ENCODE results near the gene DRC1.
A peak's percentile ranks its signal among the peaks of the same experiment; 100 is the strongest.
"Not testable (repeated sequence)": the region's sequence is repeated elsewhere in the genome, so short reads cannot be mapped to it uniquely, and the experiment has no call there.

DRC1 gene

DNA sequence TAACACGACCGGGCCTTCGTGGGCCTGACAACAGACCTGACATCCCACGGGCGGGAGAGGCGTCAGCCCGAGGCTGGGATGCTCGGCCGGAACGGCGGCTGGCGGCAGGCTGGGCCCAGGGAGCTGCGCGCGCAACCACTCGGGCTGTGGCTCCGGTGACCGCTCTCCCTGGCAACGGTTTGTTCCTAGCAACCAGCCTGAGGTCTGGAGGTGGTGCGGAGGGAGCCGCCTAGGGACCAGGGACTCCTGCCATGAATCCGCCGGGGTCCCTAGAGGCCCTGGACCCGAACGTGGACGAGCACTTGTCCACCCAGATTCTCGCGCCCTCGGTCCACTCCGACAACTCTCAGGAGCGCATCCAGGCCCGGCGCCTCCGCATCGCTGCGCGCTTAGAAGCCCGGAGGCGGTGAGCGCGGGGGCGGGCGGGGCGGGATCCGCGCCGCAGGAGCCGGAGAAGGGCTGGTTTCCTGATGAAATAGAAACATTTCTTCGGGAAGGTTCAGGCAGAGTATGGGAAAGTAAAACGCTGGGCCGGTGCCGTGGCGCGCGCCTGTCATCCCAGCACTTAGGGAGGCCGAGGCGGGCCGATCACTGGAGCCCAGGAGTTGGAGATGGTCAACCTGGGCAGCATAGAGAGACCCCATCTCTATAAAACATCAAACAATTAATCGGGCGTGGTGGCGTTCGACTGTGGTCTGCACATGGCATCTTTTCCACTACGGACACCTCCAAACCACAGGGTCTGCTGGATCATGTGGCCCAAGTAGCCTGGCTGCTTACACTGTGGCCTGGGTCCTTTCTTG, at the start of gene DRC1:
TSS of gene DRC1 (plus strand) at position 182 of the 803 bp plus-strand sequence. CDS start at position 252, 70 bp downstream.
- DNase-seq (ENCODE audit: low read depth): peak; percentile 62

DNA sequence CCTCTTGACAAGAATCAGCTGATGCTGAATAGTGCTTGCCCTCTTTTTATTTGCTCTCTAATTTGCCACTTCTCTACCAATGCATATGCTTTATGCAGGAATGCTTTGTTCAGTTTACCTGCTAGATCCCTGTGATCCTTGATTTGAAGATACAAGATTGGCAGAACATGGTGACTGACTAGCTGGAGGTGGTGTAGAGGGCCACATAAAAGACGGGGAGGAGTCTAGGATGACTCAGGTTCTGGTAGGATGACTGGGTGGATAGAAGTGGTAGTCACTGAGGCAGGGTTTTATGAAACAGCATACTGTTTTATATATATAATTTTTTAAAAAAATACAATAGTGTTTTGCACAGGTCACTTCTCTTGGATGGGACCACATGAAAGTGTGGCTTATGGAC, 48.8 kb upstream of the DRC1 start:
- DNase-seq (ENCODE audit: low read depth): no peak

DNA sequence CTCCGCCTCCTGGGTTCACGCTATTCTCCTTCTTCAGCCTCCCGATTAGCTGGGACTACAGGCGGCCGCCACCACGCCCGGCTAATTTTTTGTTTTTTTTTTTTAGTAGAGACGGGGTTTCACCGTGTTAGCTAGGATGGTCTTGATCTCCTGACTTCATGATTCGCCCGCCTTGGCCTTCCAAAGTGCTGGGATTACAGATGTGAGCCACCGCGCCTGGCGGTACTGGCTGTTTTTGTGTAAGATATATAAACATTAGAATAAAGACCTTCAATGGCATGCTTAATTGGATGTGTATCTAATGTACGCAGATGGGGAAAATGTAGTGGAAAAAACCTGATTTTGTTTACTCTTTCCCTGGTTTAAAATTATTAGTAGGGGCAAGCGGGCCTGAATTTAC, 47.3 kb upstream of the DRC1 start:
- not testable (repeated sequence) for DNase-seq (ENCODE audit: low read depth)

DNA sequence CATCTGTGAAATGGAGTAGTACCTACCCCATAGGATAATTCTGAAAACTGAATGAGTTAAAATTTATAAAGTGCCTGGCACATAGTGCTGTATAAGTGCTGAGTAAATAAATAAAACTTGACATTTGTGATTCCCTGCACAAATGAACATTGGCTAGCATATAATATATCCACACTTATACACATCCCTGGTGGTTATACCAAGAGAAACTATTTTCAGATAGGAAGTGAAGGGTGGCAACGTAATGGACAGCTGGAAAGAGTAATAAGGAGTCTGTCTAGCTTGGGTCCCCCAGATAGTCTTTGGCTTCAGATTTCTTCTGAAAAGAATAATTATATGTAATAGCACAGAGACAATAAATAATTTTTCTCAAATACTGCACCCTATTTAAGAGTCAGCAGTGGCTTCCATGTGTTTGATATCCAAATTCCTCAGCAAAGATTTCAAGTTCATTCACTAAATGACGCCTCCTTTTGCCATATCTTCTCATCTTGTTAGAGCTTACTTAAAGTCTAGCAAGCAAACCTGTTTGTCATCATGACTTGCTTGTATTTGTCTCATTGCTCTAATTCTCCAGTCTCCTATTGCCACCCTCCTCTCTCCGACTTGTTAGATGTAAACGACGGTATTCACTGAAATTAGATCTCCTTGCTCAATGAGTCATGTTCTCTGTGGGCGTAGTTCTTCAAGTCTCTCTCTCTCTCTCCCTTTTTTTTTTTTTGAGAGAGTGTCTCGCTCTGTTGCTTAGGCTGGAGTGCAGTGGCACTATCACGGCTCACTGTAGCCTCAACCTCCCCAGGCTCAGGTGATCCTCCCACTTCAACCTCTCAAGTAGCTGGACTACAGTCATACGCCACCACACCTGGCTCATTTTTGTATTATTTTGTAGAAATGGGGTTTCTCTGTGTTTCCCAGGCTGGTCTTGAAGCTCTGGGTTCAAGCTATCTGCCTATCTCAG, 46.4 kb upstream of the DRC1 start:
- peak; percentile 87 for DNase-seq (ENCODE audit: low read depth)

DNA sequence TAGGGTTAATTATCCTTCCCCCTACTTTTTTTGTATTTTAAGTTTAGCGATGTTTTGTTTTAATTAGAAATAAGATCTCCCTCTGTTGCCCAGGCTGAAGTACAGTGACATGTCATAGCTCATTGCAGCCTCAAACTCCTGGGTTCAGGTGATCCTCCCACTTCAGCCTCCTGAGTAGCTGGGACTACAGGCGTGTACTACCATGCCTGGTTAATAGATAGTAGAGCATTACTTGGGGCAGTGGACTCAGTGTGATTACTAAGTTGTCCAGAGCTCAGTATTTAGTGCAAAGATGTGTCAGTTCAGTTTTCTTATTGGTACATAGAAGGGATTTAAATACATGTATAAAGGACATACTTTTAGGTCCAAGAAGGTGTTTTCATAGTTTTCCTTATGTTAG, 45.6 kb upstream of the DRC1 start:
- DNase-seq (ENCODE audit: low read depth): no peak

DNA sequence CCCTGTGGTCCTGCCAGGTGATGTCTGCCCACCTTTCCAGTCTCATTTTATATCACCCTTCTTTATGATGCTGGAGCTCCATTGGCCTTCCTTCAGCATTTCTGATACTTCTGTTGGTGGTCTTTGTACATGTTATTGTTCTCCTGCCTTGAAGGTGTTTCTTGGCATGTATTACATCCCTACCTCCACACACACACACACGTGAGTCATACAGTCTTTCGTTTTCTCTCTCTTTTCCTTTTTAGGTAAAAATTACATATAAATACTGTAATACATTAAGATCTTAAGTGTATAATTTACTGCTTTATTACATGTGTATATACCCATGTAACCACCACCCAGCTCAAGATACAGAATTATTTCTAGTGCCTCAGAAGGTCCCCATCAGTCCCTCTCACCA, 44.9 kb upstream of the DRC1 start:
- DNase-seq (ENCODE audit: low read depth): no peak

DNA sequence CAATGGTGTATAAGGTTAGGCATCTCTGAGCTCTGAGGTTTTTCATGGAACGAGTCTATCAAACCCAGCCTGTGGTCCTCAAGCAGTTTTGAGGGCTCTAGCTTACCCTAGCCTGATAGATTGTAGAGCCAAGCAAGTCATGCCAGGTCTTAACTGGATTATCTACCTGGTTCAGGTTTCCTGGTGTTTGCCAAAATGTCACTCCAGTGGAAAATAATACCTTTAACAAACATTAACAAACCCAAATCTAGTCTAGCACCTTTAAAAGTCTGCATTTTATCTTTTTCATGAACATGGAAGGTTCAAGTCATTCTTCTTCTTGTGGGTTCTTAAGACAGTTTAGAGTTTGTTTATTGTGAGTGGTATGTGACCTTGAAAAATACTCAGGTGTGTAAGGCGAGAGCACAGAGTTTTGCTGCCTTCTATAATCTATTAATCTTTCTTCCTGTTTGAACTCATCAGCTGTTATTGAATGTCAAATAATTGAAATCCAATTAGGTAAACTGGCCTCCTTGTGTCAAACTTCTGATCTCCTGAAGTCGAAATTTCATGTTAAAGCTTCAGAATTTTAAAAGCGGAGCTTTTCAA, 41.7 kb upstream of the DRC1 start:
- DNase-seq (ENCODE audit: low read depth): no peak

DNA sequence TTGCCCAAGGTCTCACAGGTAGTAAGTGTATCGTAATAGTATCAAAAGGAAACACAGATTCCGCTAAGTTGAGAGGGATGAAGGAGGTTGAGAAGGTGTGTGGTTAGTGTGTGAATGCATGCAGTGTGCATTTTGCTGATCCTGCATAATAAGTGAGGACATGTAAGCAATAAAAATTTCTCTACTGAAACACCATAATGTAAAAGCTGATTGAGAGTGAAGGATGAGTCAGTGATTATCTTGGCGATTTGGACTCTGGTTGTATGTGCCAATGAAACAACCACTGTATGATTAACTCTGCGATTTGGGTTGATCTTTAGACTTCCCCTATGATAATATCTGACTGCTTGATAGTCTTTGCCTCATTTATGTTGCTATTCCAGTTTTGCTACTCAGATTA, 38.4 kb upstream of the DRC1 start:
- peak; percentile 61 for DNase-seq (ENCODE audit: low read depth)

DNA sequence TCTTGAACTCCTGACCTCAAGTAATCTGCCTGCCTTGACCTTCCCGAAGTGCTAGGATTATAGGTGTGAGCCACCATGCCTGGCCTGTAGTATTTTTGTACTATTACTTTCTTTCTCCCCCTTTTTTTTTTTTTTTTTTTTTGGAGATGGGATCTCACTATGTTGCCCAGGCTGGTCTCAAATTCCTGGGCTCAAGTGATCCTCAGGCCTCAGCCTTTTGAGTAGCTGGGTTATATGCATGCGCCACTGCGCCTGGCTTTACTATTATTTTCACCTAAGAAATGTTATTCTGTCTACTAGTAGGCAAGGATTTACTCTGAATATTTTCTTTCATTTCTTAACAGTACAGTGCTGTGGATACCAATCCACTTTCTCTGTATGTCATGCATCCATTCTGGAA, 37.8 kb upstream of the DRC1 start:
- DNase-seq (ENCODE audit: low read depth): no peak

DNA sequence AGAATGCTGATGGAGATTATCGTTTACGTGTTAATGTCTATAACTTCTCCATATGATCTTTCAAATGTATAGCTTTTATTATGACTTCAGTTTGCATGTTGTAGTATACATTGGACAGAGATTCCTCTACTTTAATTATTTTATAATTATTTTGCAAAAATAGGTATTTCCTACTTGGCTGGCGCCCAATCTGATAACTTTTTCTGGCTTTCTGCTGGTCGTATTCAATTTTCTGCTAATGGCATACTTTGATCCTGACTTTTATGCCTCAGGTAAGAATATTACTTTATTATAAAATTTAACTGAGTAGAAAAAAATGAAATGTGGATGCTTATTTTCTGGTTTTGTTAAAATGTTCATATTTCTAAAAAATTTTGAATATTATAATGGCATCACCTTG, 37.1 kb upstream of the DRC1 start:
- no peak for DNase-seq (ENCODE audit: low read depth)

DNA sequence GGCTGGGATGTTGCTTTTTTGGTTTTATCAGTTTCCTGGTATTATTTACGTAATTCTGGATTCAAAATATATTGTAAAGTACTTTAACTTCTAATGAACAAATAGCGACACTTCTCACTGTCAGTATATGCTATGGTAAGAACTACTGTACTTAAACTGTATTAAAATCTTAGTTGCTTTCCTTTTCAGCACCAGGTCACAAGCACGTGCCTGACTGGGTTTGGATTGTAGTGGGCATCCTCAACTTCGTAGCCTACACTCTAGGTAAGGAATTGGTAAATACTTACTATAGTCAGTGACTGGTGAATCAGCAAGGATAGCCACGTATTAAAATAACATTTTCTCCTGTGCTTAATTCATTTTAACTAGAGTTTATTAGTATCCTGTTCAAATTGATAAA, 34.8 kb upstream of the DRC1 start:
- no peak for DNase-seq (ENCODE audit: low read depth)

DNA sequence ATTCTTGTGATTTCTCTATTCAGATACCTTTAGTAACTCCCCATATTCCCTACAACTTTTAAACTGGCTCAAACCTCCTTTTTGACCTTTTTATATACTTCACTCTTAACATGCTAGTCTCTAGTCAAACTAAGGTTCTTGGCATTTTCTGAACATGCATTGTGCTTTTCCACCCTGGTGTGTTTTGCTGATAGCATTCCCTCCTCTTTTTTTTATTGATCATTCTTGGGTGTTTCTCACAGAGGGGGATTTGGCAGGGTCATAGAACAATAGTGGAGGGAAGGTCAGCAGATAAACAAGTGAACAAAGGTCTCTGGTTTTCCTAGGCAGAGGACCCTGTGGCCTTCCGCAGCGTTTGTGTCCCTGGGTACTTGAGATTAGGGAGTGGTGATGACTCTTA, 32.1 kb upstream of the DRC1 start:
- DNase-seq (ENCODE audit: low read depth): not testable (repeated sequence)

DNA sequence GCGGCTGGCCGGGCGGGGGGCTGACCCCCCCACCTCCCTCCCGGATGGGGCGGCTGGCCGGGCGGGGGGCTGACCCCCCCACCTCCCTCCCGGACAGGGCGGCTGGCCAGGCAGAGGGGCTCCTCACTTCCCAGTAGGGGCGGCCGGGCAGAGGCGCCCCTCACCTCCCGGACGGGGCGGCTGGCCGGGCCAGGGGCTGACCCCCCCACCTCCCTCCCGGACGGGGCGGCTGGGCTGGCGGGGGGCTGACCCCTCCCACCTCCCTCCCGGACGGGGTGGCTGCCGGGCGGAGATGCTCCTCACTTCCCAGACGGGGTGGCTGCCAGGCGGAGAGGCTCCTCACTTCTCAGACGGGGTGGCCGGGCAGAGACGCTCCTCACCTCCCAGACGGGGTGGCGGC, 30.8 kb upstream of the DRC1 start:
- not testable (repeated sequence) for DNase-seq (ENCODE audit: low read depth)

DNA sequence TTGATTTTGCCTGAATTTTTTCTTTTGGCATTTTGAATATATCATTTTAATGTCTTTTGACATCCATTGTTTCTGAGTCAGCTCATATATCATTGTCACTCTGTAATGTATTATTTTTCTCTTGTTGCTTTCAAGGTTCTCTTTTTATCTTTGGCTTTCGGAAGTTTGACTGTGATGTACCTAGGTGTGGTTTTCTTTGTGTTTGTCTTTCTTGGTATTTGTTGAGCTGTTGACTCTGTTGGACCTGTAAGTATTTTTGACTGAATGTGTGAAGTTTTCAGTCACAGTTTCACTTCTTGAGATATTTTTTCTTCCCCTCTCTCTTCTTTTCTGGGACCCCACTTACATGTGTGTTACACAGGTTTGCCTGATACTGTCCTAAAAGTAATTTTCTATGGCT, 24.9 kb upstream of the DRC1 start:
- DNase-seq (ENCODE audit: low read depth): no peak

DNA sequence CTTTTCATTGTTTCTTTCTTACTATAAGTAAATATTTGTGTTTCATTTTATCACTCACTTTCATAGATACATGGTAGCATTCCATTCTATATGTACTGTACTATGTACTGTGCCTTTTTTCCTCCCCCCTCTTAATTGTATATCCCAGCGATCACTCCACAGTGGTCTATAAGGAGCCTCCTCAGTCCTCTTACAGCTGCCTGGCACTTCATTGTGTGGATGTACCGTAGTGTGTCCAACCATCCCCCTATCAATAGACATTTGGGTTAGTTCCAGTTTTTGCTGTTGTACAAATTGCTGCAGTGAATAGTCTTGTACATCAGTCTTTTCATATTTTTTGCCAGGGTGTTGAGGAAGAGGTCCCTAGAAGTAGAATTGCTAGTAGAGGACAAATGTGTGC, 21.4 kb upstream of the DRC1 start:
- DNase-seq (ENCODE audit: low read depth): no peak

DNA sequence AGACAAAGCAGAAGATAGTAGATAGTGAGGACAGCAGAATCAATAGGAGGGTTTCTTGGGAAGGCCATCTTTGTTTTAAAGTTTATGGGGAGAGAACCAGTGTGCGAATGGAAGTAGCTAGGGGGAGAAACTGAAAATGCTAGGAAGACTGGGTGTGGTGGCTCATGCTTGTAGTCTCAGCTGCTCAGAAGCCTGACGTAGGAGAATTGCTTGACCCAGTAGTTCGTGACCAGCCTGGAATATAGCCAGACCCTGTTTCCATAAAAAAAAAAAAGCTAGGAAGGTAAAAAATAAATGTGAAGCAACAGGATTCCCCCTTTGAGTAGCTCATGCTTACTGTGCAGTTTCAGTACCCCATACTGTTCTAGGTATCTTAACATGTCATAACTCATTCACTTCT, 19.2 kb upstream of the DRC1 start:
- DNase-seq (ENCODE audit: low read depth): no peak

DNA sequence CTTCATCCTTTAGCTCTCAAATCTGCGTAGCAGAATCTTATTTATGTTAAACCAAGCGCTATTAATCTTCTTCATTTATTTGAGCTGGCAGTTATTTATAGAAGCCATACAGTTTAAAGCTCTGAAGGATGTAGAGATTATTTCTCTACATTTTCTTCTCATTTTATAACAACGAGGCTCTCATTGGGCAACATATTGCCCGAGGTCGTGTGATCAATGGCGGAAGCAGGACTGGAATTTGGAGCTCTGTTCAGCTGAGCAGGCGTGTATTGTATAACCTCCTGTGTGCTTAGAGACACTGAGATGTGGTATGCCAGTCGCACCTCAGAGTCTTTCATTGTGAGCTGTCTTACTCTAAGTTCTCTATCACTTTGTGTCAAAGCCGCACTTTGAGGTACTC, 17.5 kb upstream of the DRC1 start:
- no peak for DNase-seq (ENCODE audit: low read depth)

DNA sequence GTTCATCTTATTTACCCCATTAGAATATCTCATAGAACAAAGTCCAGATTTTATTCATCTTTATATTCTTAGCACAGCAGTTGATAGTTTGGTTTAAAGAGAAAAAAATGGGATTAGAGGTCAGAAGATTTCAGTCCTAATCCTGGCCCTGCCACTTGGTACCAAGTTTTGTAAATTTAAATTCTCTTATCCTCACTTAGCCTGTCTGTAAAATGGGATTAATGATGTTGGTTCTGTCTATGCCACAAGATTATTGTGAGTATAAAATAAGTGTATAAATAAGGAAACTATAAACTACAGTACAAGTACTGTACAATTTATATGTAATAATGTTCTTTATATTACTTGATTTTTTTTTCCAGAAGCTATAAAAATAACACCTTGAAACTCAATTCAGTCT, 17.1 kb upstream of the DRC1 start:
- no peak for DNase-seq (ENCODE audit: low read depth)

DNA sequence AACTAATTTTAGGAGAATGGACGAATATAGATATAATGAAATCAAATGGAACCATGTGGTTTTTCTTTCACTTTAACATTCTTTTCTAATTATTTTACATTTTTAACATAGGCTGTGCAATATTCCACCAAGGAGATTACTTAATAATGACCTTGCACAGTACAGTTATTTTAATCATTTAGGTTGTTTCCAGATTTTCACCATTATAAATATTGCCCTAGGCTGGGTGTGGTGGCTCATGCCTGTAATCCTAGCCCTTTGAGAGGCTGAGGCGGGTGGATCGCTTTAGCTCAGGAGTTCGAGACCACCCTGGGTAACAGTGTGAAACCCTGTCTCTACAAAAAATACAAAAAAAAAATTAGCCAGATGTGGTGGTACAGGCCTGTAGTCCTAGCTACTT, 14.5 kb upstream of the DRC1 start:
- no peak for DNase-seq (ENCODE audit: low read depth)

DNA sequence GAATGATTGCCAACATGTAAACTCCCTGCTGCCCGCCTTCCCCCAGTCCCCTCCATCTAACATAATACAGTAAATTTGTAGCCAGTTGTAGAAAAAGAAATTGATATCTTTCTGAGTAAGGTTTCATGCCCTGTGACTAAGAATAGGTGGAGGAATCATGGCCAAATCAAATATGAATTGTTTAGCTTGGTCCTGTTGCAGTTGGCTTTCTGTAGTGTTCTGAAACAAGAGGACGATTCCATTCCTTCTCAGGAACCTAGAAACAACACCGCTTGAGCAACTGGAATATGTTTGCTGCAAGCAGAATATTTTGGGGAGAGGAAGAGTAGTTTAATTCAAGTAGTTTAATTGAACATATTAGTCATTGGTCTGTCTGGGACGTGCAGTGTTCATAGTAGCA, 7.0 kb upstream of the DRC1 start:
- DNase-seq (ENCODE audit: low read depth): peak; percentile 50

DNA sequence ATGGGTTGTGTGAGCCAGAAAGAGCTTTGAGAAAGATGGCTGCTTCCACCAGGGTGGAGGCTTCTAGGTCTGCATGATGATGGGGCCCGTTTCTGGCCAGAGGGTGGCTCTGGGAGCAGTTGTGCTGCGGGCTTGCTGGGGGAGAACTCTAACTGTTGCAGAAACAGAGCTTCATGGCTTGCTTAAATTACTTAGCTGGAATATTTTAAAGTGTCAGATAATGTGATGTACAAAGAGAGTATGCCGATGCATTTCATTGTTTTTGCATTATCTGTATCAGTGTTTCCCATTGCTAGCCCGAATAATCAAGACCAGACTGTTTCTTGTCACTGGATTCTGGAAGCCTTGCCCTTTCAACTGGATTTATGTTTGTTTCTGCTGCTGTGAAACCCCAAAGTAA, 6.3 kb upstream of the DRC1 start:
- no peak for DNase-seq (ENCODE audit: low read depth)

DNA sequence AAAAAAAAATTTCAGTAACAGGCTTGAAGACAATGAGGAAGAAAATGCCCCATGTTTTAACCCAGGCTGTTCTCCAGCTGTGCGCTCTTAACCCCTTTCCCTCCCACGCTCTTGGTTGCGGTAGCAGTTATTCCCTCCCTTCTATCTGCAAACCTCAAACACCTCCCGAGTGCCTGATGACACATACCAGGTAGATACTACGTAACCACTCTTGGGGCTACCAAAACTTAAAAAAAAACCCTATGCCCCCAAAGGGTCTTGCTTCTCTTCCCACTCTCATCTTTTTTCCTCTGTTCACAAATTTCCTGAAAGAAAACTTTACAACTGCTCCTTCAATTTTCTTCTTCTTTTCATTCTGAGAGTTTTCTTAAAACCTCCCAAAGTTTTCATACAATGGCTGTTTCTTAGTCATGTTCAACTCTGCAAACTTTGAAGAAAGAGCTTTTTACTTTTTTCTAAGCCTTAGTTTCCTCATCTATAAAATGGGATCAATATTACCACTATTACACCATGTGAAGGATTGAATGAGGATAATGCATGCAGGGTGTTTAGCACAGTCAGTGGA, 4.9 kb upstream of the DRC1 start:
- no peak for DNase-seq (ENCODE audit: low read depth)

All from stromal cell of bone marrow (primary cell).